ENCODE data around the gene CHTOP. TPM values are rescaled to one million over a fixed set of nuclear protein-coding genes. Genes with fewer than 3 reads are reported as not detected.

The CHTOP gene
- total and polyA plus RNA-seq, 8 donors, result 54.5 to 125 (median 113) TPM

GRCh38 chr1:153677718-153678518, 44.1 kb downstream of the CHTOP start:
- Histone ChIP-seq H3K36me3 (no peaks in the 10 kb centered on the region), H3K4me1 (peaks cover 12 to 35% of the 10 kb centered on the region in 2 donors), H3K27me3 (peaks cover 8 to 39% of the 10 kb centered on the region in 2 donors), H3K4me3 (peak overlapping the region; percentile 51 to 66), H3K9me3 (no peaks in the 10 kb centered on the region), H3K27ac (peak overlapping the region; percentile 56 to 74)
- DNase-seq (peak in 2 of 4 donors; percentile 43 to 57), ATAC-seq (peak; percentile 83)
- TF ChIP-seq CTCF (IDR thresholded peaks at IDR 0.05), result peak; percentile 86 to 89
- intact Hi-C loops (cut with DNase I), result loop anchor here in 1 of 2 donors (10.0 kb wide), 1 partner anchor 67 kb away; no protein-coding TSS in a partner anchor

GRCh38 chr1:153678519-153679336, 44.9 kb downstream of the CHTOP start, which contains the start of gene NPR1:
TSS of gene NPR1 (plus strand) at chr1:153678688. CDS start at chr1:153679109, 421 bp downstream.
- ATAC-seq, result peak; percentile 74
- H3K9me3 ChIP-seq, result no peaks in the 10 kb centered on the region
- DNase-seq, result peak; percentile 35 to 84 (median 54)
- peak within 1 kb of the TSS; percentile 56 to 74 for H3K27ac ChIP-seq
- peaks cover 0 to 3% of the 10 kb centered on the region in 2 donors for H3K36me3 ChIP-seq
- peaks cover 12 to 35% of the 10 kb centered on the region in 2 donors for H3K4me1 ChIP-seq
- peak within 1 kb of the TSS; percentile 51 to 66 for H3K4me3 ChIP-seq
- no peak for TF ChIP-seq CTCF (IDR thresholded peaks at IDR 0.05)
- H3K27me3 ChIP-seq, result peaks cover 8 to 39% of the 10 kb centered on the region in 2 donors
- intact Hi-C loops (cut with DNase I), result loop anchor here in 1 of 2 donors (10.0 kb wide), 1 partner anchor 66 kb away; no protein-coding TSS in a partner anchor

- peak in 1 of 2 donors; percentile 20 for TF ChIP-seq CTCF (IDR thresholded peaks at IDR 0.05)
- peak overlapping the region; percentile 56 to 74 for H3K27ac ChIP-seq
- DNase-seq, result peak in 1 of 4 donors; percentile 85
- H3K4me1 ChIP-seq, result peaks cover 12 to 35% of the 10 kb centered on the region in 2 donors
- peak; percentile 54 for ATAC-seq
- peaks cover 0 to 3% of the 10 kb centered on the region in 2 donors for H3K36me3 ChIP-seq
- peak overlapping the region; percentile 51 to 66 for H3K4me3 ChIP-seq
- intact Hi-C loops (cut with DNase I), result loop anchor here in 1 of 2 donors (5.0 to 10.0 kb wide), 2 partner anchors 65 to 93 kb away; no protein-coding TSS in a partner anchor
- no peaks in the 10 kb centered on the region for H3K9me3 ChIP-seq
- peaks cover 8 to 39% of the 10 kb centered on the region in 2 donors for H3K27me3 ChIP-seq
These were observed 45.7 kb downstream of the CHTOP start for GRCh38 chr1:153679337-153680119.

- H3K27me3 ChIP-seq, result peaks cover 8 to 39% of the 10 kb centered on the region in 2 donors
- TF ChIP-seq CTCF (IDR thresholded peaks at IDR 0.05), result no peak
- H3K36me3 ChIP-seq, result peaks cover 0 to 7% of the 10 kb centered on the region in 2 donors
- peak overlapping the region in 1 of 2 donors; percentile 74 for H3K27ac ChIP-seq
- DNase-seq (no peak), ATAC-seq (no peak)
- peaks cover 12 to 35% of the 10 kb centered on the region in 2 donors for H3K4me1 ChIP-seq
- peak overlapping the region in 1 of 2 donors; percentile 66 for H3K4me3 ChIP-seq
- no peaks in the 10 kb centered on the region for H3K9me3 ChIP-seq
- intact Hi-C loops (cut with DNase I), result loop anchor here in 1 of 2 donors (5.0 kb wide), 1 partner anchor 92 kb away; no protein-coding TSS in a partner anchor
These were observed 46.2 kb downstream of the CHTOP start for GRCh38 chr1:153680120-153680403.

Data from left lung (tissue), 10 donors.